HG03571 (cell line): ENCODE results near the gene CFAP299.
"Not testable (repeated sequence)": the region's sequence is repeated elsewhere in the genome, so short reads cannot be mapped to it uniquely, and the experiment has no call there.

ENCODE experiments used
- ATAC-seq: cut with Tn5 transposase; IDR thresholded peaks from one replicate; pipeline ENCODE4 v1.9.1; 2021; ENCODE audit not compliant: unreplicated experiment

The CFAP299 gene

GRCh38 chr4:80324171-80324570 lies 11.4 kb upstream of the CFAP299 start:
- no peak for ATAC-seq

- ATAC-seq: no peak
Observed at GRCh38 chr4:80331693-80332092, 3.8 kb upstream of the CFAP299 start.

- ATAC-seq: no peak
Observed at GRCh38 chr4:80333121-80333520, 2.4 kb upstream of the CFAP299 start.

GRCh38 chr4:80334568-80334967 lies 962 bp upstream of the CFAP299 start:
- no peak for ATAC-seq

GRCh38 chr4:80335226-80335553 lies 340 bp upstream of the CFAP299 start:
- no peak for ATAC-seq

- no peak for ATAC-seq
Observed at GRCh38 chr4:80336582-80336981, 1.1 kb downstream of the CFAP299 start.

- no peak for ATAC-seq
Observed at GRCh38 chr4:80340036-80340435, 4.5 kb downstream of the CFAP299 start.

- ATAC-seq: not testable (repeated sequence)
Observed at GRCh38 chr4:80342684-80343083, 7.2 kb downstream of the CFAP299 start.

GRCh38 chr4:80343887-80344286 lies 8.4 kb downstream of the CFAP299 start:
- ATAC-seq: no peak

GRCh38 chr4:80360084-80360483 lies 24.6 kb downstream of the CFAP299 start:
- ATAC-seq: no peak

- ATAC-seq: no peak
Observed at GRCh38 chr4:80360900-80361299, 25.4 kb downstream of the CFAP299 start.

GRCh38 chr4:80361329-80361900 lies 25.9 kb downstream of the CFAP299 start:
- no peak for ATAC-seq

- no peak for ATAC-seq
Observed at GRCh38 chr4:80362578-80363181, 27.1 kb downstream of the CFAP299 start.

GRCh38 chr4:80365928-80366327 lies 30.4 kb downstream of the CFAP299 start:
- no peak for ATAC-seq

GRCh38 chr4:80367737-80368136 lies 32.2 kb downstream of the CFAP299 start:
- ATAC-seq: no peak

GRCh38 chr4:80370635-80371034 lies 35.1 kb downstream of the CFAP299 start:
- ATAC-seq: no peak

GRCh38 chr4:80371046-80371445 lies 35.5 kb downstream of the CFAP299 start:
- no peak for ATAC-seq

GRCh38 chr4:80374180-80374579 lies 38.6 kb downstream of the CFAP299 start:
- no peak for ATAC-seq

- no peak for ATAC-seq
Observed at GRCh38 chr4:80382090-80382832, 46.7 kb downstream of the CFAP299 start.

GRCh38 chr4:80385397-80386280 lies 50.1 kb downstream of the CFAP299 start:
- ATAC-seq: no peak

GRCh38 chr4:80386281-80386886 lies 50.9 kb downstream of the CFAP299 start:
- no peak for ATAC-seq
